Measurements from ENCODE around the gene ASIC3.

ASIC3 gene

GRCh38 chr7:151068069-151068773 lies 19.9 kb downstream of the ASIC3 start:
- peak overlapping the region; percentile 65; the same call in 1 of the 2 replicates for H3K27ac ChIP-seq (ENCODE audit: low read depth, low read length)
- 79% methylated on average over 12 of the region's 12 CpGs for WGBS
- peaks cover 81% of the 10 kb centered on the region for H3K36me3 ChIP-seq (ENCODE audit: insufficient read depth, low read length)

GRCh38 chr7:151069841-151070573 lies 21.7 kb downstream of the ASIC3 start:
- Histone ChIP-seq H3K4me1 (ENCODE audit: insufficient read depth, low read length) (no peaks in the 10 kb centered on the region), H3K36me3 (ENCODE audit: insufficient read depth, low read length) (peaks cover 92% of the 10 kb centered on the region), H3K4me3 (ENCODE audit: low read length) (no peak overlapping the region), H3K9me3 (ENCODE audit: insufficient read depth, low read depth, low read length) (no peaks in the 10 kb centered on the region), H3K27me3 (ENCODE audit: insufficient read depth, low read length) (no peaks in the 10 kb centered on the region), H3K27ac (ENCODE audit: low read depth, low read length) (no peak overlapping the region), H3K9ac (ENCODE audit: low read depth, low read length) (no peak overlapping the region)
- WGBS = 95% methylated on average over 17 of the region's 17 CpGs

More at GRCh38 chr7:151068069-151068773, 19.9 kb downstream of the ASIC3 start:
- Histone ChIP-seq H3K9ac (ENCODE audit: low read depth, low read length) (no peak overlapping the region), H3K27me3 (ENCODE audit: insufficient read depth, low read length) (no peaks in the 10 kb centered on the region), H3K4me1 (ENCODE audit: insufficient read depth, low read length) (no peaks in the 10 kb centered on the region), H3K4me3 (ENCODE audit: low read length) (no peak overlapping the region), H3K9me3 (ENCODE audit: insufficient read depth, low read depth, low read length) (no peaks in the 10 kb centered on the region)

- no peak overlapping the region for H3K9ac ChIP-seq (ENCODE audit: low read depth, low read length)
- 96% methylated on average over 15 of the region's 15 CpGs for WGBS
- H3K27me3 ChIP-seq (ENCODE audit: insufficient read depth, low read length) = no peaks in the 10 kb centered on the region
- no peak overlapping the region for H3K4me3 ChIP-seq (ENCODE audit: low read length)
- no peaks in the 10 kb centered on the region for H3K4me1 ChIP-seq (ENCODE audit: insufficient read depth, low read length)
- H3K9me3 ChIP-seq (ENCODE audit: insufficient read depth, low read depth, low read length) = no peaks in the 10 kb centered on the region
- no peak overlapping the region for H3K27ac ChIP-seq (ENCODE audit: low read depth, low read length)
- peaks cover 92% of the 10 kb centered on the region for H3K36me3 ChIP-seq (ENCODE audit: insufficient read depth, low read length)
These were observed 22.2 kb downstream of the ASIC3 start for GRCh38 chr7:151070574-151070960.

- Histone ChIP-seq H3K4me1 (ENCODE audit: insufficient read depth, low read length) (peaks cover 3% of the 10 kb centered on the region; the same call in 1 of the 2 replicates), H3K27me3 (ENCODE audit: insufficient read depth, low read length) (no peaks in the 10 kb centered on the region), H3K36me3 (ENCODE audit: insufficient read depth, low read length) (peaks cover 92% of the 10 kb centered on the region), H3K9ac (ENCODE audit: low read depth, low read length) (no peak overlapping the region), H3K27ac (ENCODE audit: low read depth, low read length) (no peak overlapping the region), H3K4me3 (ENCODE audit: low read length) (no peak overlapping the region), H3K9me3 (ENCODE audit: insufficient read depth, low read depth, low read length) (no peaks in the 10 kb centered on the region)
- WGBS = 94% methylated on average over 39 of the region's 39 CpGs
These were observed 22.9 kb downstream of the ASIC3 start for GRCh38 chr7:151071032-151071866.

- no peak overlapping the region for H3K4me3 ChIP-seq (ENCODE audit: low read length)
- no peaks in the 10 kb centered on the region for H3K27me3 ChIP-seq (ENCODE audit: insufficient read depth, low read length)
- H3K27ac ChIP-seq (ENCODE audit: low read depth, low read length) = no peak overlapping the region
- peaks cover 7% of the 10 kb centered on the region for H3K4me1 ChIP-seq (ENCODE audit: insufficient read depth, low read length)
- H3K36me3 ChIP-seq (ENCODE audit: insufficient read depth, low read length) = peaks cover 68% of the 10 kb centered on the region
- H3K9ac ChIP-seq (ENCODE audit: low read depth, low read length) = no peak overlapping the region
- no peaks in the 10 kb centered on the region for H3K9me3 ChIP-seq (ENCODE audit: insufficient read depth, low read depth, low read length)
- WGBS = 94% methylated on average over 17 of the region's 17 CpGs
These were observed 25.7 kb downstream of the ASIC3 start for GRCh38 chr7:151073990-151074389.

GRCh38 chr7:151074817-151075661 lies 26.7 kb downstream of the ASIC3 start:
- WGBS = 96% methylated on average over 26 of the region's 26 CpGs
- no peak overlapping the region for H3K9ac ChIP-seq (ENCODE audit: low read depth, low read length)
- H3K36me3 ChIP-seq (ENCODE audit: insufficient read depth, low read length) = peaks cover 57% of the 10 kb centered on the region

GRCh38 chr7:151075662-151075971 lies 27.3 kb downstream of the ASIC3 start:
- Histone ChIP-seq H3K4me1 (ENCODE audit: insufficient read depth, low read length) (peaks cover 16% of the 10 kb centered on the region), H3K4me3 (ENCODE audit: low read length) (no peak overlapping the region), H3K27ac (ENCODE audit: low read depth, low read length) (no peak overlapping the region), H3K9ac (ENCODE audit: low read depth, low read length) (no peak overlapping the region), H3K36me3 (ENCODE audit: insufficient read depth, low read length) (peaks cover 51% of the 10 kb centered on the region), H3K9me3 (ENCODE audit: insufficient read depth, low read depth, low read length) (no peaks in the 10 kb centered on the region), H3K27me3 (ENCODE audit: insufficient read depth, low read length) (no peaks in the 10 kb centered on the region)
- 91% methylated on average over 7 of the region's 7 CpGs for whole genome bisulfite sequencing

More at GRCh38 chr7:151074817-151075661, 26.7 kb downstream of the ASIC3 start:
- Histone ChIP-seq H3K27me3 (ENCODE audit: insufficient read depth, low read length) (no peaks in the 10 kb centered on the region), H3K4me1 (ENCODE audit: insufficient read depth, low read length) (peaks cover 16% of the 10 kb centered on the region), H3K9me3 (ENCODE audit: insufficient read depth, low read depth, low read length) (no peaks in the 10 kb centered on the region), H3K27ac (ENCODE audit: low read depth, low read length) (no peak overlapping the region), H3K4me3 (ENCODE audit: low read length) (no peak overlapping the region)

GRCh38 chr7:151075978-151076426 lies 27.7 kb downstream of the ASIC3 start:
- H3K9ac ChIP-seq (ENCODE audit: low read depth, low read length) = no peak overlapping the region
- no peak overlapping the region for H3K27ac ChIP-seq (ENCODE audit: low read depth, low read length)
- peaks cover 16% of the 10 kb centered on the region for H3K4me1 ChIP-seq (ENCODE audit: insufficient read depth, low read length)
- no peaks in the 10 kb centered on the region for H3K9me3 ChIP-seq (ENCODE audit: insufficient read depth, low read depth, low read length)
- H3K36me3 ChIP-seq (ENCODE audit: insufficient read depth, low read length) = peaks cover 48% of the 10 kb centered on the region
- 76% methylated on average over 18 of the region's 22 CpGs for WGBS
- no peaks in the 10 kb centered on the region for H3K27me3 ChIP-seq (ENCODE audit: insufficient read depth, low read length)
- no peak overlapping the region for H3K4me3 ChIP-seq (ENCODE audit: low read length)

GRCh38 chr7:151076863-151077704 lies 28.8 kb downstream of the ASIC3 start:
- no peak overlapping the region for H3K4me3 ChIP-seq (ENCODE audit: low read length)
- H3K36me3 ChIP-seq (ENCODE audit: insufficient read depth, low read length) = peaks cover 39% of the 10 kb centered on the region
- H3K27me3 ChIP-seq (ENCODE audit: insufficient read depth, low read length) = no peaks in the 10 kb centered on the region
- 80% methylated on average over 33 of the region's 33 CpGs for WGBS
- peaks cover 20% of the 10 kb centered on the region for H3K4me1 ChIP-seq (ENCODE audit: insufficient read depth, low read length)
- 0 out of 2 replicates have a peak overlapping the region, but pooled peaks have one; percentile 8 for H3K27ac ChIP-seq (ENCODE audit: low read depth, low read length)
- no peak overlapping the region for H3K9ac ChIP-seq (ENCODE audit: low read depth, low read length)
- no peaks in the 10 kb centered on the region for H3K9me3 ChIP-seq (ENCODE audit: insufficient read depth, low read depth, low read length)
